GM06990 (cell line): Measurements from ENCODE around the gene KIAA1755.

Experiments used
- DNase-seq: peaks from one replicate; pipeline ENCODE4 v3.0.0-alpha.2; 2011; ENCODE audit not compliant: insufficient read length; ENCODE audit errors: extremely low read depth
- H3K27me3 ChIP-seq: replicated peaks from 2 replicates; pipeline ENCODE4 v1.6.0; 2011; ENCODE audit warnings: low read length; ENCODE audit not compliant: control insufficient read depth, insufficient read depth
- H3K36me3 ChIP-seq: 2 replicates; pipeline ENCODE4 v1.5.1; 2011; ENCODE audit warnings: low read length; ENCODE audit not compliant: control insufficient read depth, insufficient read depth
- H3K4me3 ChIP-seq: replicated peaks from 2 replicates; pipeline ENCODE4 v1.5.1; 2011; ENCODE audit warnings: low read depth, mild to moderate bottlenecking, control low read depth, low read length
- CTCF ChIP-seq: IDR thresholded peaks from 2 replicates; pipeline ENCODE4 v1.5.1; 2011; ENCODE audit warnings: low read length, control low read depth, mild to moderate bottlenecking, inconsistent platforms; ENCODE audit not compliant: insufficient read depth, poor library complexity, severe bottlenecking

Gene KIAA1755

GRCh38 chr20:38226553-38226952 is 34.0 kb downstream of the KIAA1755 start:
- no peak for TF ChIP-seq CTCF

GRCh38 chr20:38225900-38226263 is 34.7 kb downstream of the KIAA1755 start:
- no peak for DNase-seq
- Histone ChIP-seq H3K4me3 (no peak overlapping the region), H3K36me3 (no peaks in the 10 kb centered on the region), H3K27me3 (no peaks in the 10 kb centered on the region; the same call in 1 of the 2 replicates)
- TF ChIP-seq CTCF = no peak

More at GRCh38 chr20:38226553-38226952, 34.0 kb downstream of the KIAA1755 start:
- no peaks in the 10 kb centered on the region; the same call in 1 of the 2 replicates for H3K27me3 ChIP-seq
- no peak for DNase-seq
- no peak overlapping the region for H3K4me3 ChIP-seq
- no peaks in the 10 kb centered on the region for H3K36me3 ChIP-seq

- no peak for TF ChIP-seq CTCF
- Histone ChIP-seq H3K36me3 (no peaks in the 10 kb centered on the region), H3K4me3 (no peak overlapping the region), H3K27me3 (no peaks in the 10 kb centered on the region; the same call in 1 of the 2 replicates)
- DNase-seq = no peak
Observed at GRCh38 chr20:38225240-38225899, 35.2 kb downstream of the KIAA1755 start.

GRCh38 chr20:38224531-38224930 is 36.0 kb downstream of the KIAA1755 start:
- no peak overlapping the region for H3K4me3 ChIP-seq
- no peak for DNase-seq
- H3K36me3 ChIP-seq = no peaks in the 10 kb centered on the region
- no peaks in the 10 kb centered on the region; the same call in 1 of the 2 replicates for H3K27me3 ChIP-seq
- no peak for TF ChIP-seq CTCF

GRCh38 chr20:38223743-38224100 is 36.8 kb downstream of the KIAA1755 start:
- Histone ChIP-seq H3K4me3 (no peak overlapping the region), H3K27me3 (no peaks in the 10 kb centered on the region; the same call in 1 of the 2 replicates), H3K36me3 (no peaks in the 10 kb centered on the region)
- no peak for TF ChIP-seq CTCF
- DNase-seq = no peak
